ENCODE results near the gene RXRA.

RXRA gene

DNA sequence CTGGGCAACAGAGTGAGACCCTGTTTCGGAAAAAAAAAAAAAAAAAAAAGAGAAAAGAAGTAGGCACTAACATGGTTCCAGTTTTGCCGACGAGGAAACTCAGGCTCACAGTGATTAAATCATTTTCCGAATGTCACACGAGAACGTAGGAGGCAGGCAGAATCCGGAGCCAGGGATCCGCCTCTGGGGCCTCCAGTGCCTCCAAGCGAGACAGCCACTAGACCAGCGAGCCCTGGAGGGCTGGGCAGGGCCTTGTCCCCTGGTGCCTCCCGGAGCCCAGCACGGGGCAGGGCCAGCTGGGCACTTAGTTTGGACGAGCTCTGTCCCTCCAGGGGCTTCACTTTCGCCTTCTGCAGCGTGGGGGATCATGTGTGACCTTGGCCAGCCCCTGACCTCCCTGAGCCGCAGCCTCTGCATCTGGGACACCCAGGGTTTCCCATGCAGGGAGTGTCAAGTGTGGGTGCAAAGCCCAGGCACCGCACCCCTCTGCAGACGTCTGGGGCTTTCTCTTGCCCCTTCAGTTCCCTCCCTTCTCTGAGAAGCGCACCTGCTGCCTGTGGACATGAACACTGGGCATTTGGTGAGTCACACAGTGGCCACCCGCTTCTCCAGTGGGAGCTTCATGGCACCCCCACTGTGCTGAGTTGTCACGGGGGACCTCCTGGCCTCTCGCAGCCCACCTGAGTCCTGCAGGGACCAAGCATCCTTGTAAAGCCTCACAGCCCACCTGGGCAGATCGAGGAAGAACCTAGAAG, 80.3 kb downstream of the RXRA start:
- DNase-seq = no peak

- DNase-seq = peak; percentile 79
Measured at GRCh38 chr9:134407121-134407779, 81.0 kb downstream of the RXRA start.

GRCh38 chr9:134408389-134408788, 82.1 kb downstream of the RXRA start:
- no peak for DNase-seq

DNA sequence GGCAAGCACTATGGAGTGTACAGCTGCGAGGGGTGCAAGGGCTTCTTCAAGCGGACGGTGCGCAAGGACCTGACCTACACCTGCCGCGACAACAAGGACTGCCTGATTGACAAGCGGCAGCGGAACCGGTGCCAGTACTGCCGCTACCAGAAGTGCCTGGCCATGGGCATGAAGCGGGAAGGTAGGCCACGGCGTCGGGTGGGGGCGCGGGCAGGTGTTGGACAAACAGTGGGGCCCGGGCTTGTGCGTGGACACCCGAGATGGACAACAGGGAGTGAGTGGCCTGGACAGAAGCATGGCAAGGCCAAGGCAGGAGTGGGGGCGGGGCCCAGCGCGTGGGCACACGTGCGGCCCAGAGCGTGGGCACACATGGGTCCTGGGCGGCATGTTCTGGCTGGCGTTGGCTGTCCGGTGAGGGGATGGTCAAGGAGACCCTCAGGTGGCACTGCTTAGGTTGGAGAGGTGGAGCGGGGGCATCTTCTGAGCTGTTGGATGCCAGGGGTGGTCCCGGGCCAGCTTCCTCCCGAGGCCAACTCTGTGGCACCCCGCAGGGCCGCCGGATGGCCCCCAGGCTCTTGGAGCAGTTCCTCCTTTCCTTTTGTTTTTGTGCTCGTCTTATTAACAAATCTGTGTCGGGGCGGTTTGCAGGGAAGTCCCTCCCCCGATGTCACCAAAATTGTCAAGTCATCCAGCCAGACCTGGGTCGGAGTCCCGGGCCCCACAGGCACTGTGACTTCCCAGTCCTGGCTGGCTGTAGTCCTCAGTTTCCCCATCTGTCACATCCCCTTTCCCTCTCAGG, 82.9 kb downstream of the RXRA start:
- DNase-seq = no peak

DNA sequence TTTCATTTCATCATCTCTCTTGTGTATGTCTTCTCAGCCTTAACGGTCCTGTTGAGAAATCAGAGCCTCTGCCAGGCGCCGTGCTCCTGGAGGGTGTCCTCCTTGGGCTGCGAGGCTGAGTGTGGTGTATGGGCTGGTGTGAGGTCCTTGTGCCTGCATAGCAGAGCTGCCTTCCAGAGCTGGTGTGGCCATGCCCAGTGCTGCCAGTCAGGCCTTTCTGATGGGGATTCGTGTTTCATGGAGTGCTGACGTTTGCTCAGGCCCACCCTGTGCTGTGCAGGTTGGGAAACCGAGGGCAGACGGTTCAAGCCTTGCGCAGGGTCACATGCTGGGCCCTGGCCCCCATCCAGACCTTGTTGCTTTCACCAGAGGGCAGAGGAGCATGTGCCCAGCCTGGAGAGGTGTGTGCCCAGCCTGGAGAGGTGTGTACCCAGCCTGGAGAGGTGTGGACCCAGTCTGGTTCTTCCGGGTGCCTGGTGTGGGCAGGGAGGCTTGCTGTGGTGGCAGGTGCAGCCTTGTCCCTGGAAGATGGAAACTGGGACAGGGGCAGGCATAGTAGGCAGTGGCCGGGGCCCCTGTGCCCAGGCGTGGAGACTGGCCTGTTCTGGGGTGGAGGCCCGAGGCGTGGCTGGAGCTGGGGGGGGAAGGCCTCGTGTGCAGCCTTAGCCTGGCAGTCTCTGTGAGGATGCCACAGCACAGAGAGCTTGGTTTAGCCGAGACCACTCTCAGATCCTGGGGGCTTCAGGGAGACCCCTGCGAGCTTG, 84.0 kb downstream of the RXRA start:
- no peak for DNase-seq

- no peak for DNase-seq
Measured at GRCh38 chr9:134410835-134411217, 84.6 kb downstream of the RXRA start.

DNA sequence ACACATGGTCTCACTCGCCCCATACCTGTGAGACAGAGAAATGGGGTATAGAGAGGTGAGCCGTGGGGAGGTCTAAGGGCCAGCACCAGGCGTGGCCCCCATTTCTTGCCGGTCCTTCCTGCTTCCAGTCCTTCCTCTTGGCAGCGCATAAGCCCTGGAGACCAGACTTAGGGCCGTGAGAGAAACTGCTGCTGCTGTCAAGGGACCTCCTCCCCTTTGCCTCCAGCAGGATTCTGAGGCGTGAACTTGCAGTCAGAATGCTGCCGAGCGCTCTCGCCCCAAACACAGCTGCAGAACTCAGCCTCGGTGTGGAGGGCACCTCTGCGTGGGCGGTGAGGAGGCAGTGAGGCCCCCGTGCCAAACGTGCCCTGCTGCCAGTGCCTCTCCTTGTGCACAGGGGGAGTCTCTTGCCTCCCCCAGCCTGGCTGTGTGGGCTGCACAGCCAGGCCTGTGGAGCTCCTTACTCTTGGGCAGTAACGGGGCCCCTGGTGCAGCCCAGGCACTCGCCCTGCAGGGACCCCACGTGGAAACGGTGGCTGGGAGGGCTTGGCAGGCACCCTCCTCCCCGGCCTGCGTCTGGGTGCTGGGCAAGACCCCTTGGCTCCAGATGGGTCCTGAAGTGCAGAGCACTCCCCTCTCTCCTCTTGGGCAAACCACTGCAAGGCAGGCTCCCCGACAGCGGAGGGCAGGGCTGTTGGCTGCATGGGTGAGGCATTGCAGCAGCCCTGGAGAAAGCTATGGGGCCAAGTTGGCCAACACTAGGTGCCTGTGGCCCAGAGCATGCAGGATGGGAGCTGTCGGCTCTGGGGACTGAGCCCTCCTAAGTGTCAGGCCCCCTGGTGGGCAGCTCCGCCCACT, 85.4 kb downstream of the RXRA start:
- DNase-seq = no peak

GRCh38 chr9:134412298-134412711, 86.0 kb downstream of the RXRA start:
- DNase-seq = no peak

DNA sequence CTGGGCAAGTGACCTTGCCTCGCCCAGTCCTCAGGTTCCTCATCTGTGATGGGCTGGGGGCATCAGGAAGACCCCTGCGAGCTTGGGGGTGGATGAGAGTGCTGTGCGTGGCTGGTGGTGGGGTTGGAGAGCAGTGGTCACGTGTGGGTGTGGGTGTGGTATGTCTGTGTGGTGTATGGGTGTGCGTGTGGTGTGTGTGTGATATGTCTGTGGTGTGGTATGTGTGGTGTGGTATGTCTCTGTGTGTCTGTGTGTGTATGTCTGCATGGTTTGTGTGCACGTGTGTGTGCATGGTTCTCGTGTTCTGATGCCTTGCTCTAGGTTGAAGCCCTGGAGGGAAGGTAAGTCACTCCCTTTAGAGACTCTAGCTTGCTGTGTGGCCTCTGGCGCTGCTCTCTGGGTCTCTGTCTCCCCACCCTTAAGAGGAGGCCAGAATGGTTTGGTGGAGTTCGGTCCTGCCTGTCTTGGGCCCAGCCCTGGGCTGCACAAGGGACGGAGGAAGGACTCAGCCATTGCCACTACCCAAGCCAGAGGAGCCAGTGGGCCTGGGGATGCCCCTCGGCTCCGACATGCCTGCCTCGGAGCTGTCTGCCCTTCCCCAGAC, 87.0 kb downstream of the RXRA start:
- no peak for DNase-seq

DNA sequence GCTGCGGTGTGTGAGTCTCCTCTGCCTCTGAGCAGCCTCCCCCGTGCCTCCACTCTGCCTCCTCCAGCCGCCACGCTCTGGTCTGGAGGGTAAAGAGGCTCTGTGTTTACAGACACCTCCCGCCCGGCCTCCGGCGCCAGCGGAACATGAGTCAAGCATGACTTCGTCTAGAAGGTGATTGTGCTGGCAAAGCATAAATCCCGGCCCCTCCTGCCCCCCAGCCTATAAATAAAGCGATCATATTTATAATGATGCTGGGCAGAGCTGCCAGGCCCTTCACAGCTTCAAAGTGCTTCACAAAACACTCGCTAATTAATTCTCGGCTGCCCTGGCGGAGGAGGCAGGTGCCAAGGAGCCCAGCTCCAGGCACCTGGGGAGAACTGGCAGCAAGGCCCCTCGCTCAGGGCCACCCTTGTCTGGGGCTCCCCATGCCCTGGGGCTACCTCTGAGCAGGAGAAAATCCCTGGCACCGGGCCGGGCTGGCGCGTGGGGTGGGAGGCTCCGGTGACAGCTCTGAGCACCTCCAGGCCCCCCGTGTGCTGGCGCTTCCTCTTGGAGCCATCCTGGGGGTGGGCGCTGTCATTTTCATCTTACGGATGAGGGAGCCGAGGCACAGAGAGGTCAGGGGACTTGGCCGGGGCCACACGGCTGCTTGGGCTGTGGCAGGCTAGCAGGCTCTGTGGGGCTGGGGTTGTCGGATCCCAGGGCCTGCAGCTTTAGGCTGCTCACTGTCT, 87.8 kb downstream of the RXRA start:
- peak; percentile 91 for DNase-seq

DNA sequence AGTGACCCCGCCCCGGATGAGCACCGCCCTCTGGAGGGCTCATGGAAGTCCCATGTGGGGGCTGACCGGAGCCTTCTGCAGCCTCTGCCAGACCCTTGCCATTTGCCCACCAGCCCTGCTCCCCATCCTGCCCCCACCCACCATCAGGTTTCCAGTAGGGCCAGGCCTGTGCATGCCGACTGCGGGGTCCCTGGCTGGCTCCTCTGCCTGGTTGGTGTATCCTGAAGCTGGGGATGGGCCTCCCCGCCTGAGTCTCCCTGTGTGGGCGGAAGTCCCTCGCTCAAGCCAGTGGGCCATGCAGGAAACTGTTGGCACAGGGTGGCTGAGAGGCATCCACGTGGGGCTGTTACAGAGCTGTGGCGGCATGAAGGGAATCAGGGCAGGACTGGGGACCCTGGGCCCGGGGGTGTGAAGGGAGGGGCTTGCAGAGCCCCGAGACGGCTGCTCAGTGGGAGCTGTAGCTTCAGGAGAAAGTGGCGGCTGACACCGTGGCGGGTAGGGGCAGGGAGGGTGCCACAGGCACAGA, 88.7 kb downstream of the RXRA start:
- DNase-seq = no peak

DNA sequence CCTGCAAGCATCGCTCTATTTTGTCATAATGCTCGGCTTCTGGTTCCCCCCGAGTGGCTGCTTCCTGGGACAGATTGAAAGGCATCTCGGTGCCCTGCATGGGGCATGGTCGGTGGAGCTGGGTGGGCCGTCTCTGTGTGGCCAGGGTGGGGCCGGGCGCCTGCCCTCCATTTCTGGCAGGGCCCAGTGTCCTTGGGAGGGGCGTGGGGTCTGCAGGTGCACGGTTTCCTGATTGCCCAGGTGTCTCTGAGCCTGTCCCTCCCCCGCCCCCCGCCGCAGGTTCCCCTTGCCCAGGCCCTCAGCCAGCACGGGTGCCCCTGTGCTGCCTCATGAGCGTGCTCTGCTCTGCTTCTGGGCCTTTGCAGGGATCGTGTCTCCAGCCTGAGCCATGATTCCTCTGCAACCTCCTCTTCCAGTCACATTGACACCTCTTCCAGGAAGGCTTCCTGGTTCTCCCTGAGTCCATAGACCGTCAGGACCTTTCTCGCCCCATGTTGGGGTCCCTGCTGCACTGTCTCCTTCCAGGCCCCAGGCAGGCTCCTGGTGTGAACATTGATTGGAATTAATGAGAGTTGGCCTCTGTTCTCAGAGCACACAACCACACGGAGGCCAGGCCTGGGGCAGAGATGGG, 90.2 kb downstream of the RXRA start:
- DNase-seq = no peak

DNA sequence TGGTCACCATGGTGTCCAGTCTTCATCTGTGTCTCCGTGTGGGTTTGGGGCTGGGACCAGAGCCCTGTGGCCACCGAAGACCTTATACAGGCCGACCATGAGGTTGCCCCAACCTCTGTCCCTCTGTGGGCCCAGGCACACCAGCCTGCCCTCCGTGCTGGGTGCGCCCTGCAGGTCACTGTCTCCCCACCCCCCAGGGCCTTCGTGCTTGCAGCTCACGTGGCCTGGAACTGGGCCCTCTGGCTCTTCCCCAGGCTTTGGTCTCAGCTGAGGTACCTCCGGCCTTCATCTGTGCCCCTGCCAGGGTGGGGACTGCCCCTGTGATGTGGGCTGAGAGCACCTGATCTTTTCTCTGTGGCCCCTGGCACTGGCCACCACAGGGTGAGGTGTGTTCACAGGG, 92.1 kb downstream of the RXRA start:
- DNase-seq = no peak

DNA sequence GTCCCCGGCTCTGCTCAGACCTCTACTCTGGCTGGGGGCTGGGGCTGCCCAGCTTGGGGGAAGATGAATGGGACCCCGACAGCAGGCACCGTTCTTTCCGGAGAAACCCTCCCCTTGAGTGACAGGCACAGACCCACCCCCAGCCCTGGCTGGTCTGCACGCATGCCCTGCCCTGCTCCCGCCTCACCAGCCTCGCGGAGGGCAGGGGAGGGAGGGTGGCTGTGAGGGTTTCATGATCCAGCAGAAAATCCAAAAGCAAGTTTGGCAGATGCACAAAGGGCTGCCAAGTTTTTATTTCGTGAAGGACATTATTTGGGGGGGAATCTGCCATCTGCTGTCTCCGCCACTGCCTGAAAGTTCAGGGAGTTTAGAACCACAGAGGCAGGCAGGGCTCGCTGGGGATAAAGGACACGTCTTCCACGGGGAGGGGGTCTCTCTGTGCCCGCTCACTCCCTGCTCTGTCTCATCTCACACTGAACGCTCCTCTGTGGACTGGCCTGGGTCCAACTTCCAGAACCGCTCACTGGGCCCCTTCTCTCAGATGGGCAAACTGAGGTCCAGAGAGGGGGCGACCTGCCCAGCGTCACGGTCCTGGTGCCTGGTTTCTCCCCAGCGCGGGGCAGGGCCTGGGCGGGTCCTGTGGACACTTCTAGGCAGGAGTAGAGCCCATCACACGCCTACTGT, 92.9 kb downstream of the RXRA start:
- DNase-seq = no peak

- DNase-seq = no peak
Measured at GRCh38 chr9:134419684-134420076, 93.4 kb downstream of the RXRA start.

GRCh38 chr9:134420281-134420845, 94.1 kb downstream of the RXRA start:
- DNase-seq = no peak

- DNase-seq = no peak
Measured at GRCh38 chr9:134420974-134421432, 94.7 kb downstream of the RXRA start.

DNA sequence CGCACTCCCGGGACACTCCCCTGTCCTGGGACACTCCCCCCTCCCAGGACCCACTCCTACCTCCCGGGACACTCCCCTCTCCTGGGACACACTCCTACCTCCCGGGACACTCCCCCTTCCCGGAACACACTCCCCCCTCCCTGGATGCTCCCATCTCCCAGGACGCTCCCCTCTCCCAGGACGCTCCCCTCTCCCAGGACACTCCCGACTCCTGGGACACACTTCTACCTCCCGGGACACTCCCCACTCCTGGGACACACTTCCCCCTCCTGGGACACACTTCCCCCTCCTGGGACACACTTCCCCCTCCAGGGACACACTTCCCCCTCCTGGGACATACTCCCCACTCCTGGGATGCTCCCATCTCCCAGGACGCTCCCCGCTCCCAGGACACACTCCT, 95.6 kb downstream of the RXRA start:
- no peak for DNase-seq
